Liver (tissue), 9 donors: ENCODE results near the gene MICAL2. TPM values are rescaled to one million over a fixed set of nuclear protein-coding genes. Genes with fewer than 3 reads are reported as not detected.

Experiments
- DNase-seq: peaks from one replicate; pipeline ENCODE4 v3.0.0-alpha.2; 2017; ENCODE audit warnings: low spot score
- H3K27ac ChIP-seq, 2 donors: one replicate each; pipeline ENCODE4 v1.7.0; 2013; ENCODE audit warnings: inconsistent platforms in 2 of 2, low read length in 2 of 2, control low read depth in 1 of 2, low read depth in 1 of 2, mild to moderate bottlenecking in 1 of 2
- H3K27me3 ChIP-seq, 4 donors: one replicate each; pipeline versions ENCODE4 v1.6.1 to v1.7.0; 2013; ENCODE audit warnings: low read length in 3 of 4, inconsistent platforms in 1 of 4, mild to moderate bottlenecking in 1 of 4, moderate library complexity in 1 of 4; ENCODE audit not compliant: control insufficient read depth in 4 of 4, insufficient read depth in 4 of 4
- H3K36me3 ChIP-seq, 4 donors: one replicate each; pipeline versions ENCODE4 v1.6.1 to v1.7.0; 2013; ENCODE audit warnings: low read length in 3 of 4, mild to moderate bottlenecking in 3 of 4, low read depth in 1 of 4, moderate library complexity in 1 of 4; ENCODE audit not compliant: control insufficient read depth in 4 of 4, insufficient read depth in 3 of 4
- H3K4me1 ChIP-seq, 4 donors: one replicate each; pipeline versions ENCODE4 v1.6.1 to v1.7.0; 2013; ENCODE audit warnings: low read length in 3 of 4, mild to moderate bottlenecking in 3 of 4, moderate library complexity in 1 of 4; ENCODE audit not compliant: control insufficient read depth in 4 of 4, insufficient read depth in 4 of 4
- H3K4me3 ChIP-seq, 3 donors: one replicate each; pipeline versions ENCODE4 v1.6.1 to v1.7.0; 2013; ENCODE audit warnings: low read length in 3 of 3, control low read depth in 1 of 3, low read depth in 1 of 3, mild to moderate bottlenecking in 1 of 3
- H3K9ac ChIP-seq, 2 donors: one replicate each; pipeline ENCODE4 v1.7.0; 2013; ENCODE audit warnings: low read length in 2 of 2, mild to moderate bottlenecking in 2 of 2, moderate library complexity in 2 of 2, control low read depth in 1 of 2, low read depth in 1 of 2
- H3K9me3 ChIP-seq, 4 donors: one replicate each; pipeline versions ENCODE4 v1.6.1 to v1.7.0; 2013; ENCODE audit warnings: low read length in 3 of 4; ENCODE audit not compliant: control insufficient read depth in 4 of 4
- FOXA1 ChIP-seq: IDR thresholded peaks from 2 replicates; pipeline ENCODE4 v1.6.1; 2016; ENCODE audit warnings: antibody characterized with exemption
- HNF4G ChIP-seq: IDR thresholded peaks from 2 replicates; pipeline ENCODE4 v1.6.1; 2016; ENCODE audit warnings: antibody characterized with exemption
- JUND ChIP-seq, 2 donors: IDR thresholded peaks; 2 replicates each; pipeline ENCODE4 v1.6.1; 2016; ENCODE audit warnings: antibody characterized with exemption in 2 of 2
- NR2F2 ChIP-seq: IDR thresholded peaks from 2 replicates; pipeline ENCODE4 v1.6.1; 2016; ENCODE audit warnings: antibody characterized with exemption
- SP1 ChIP-seq: IDR thresholded peaks from 2 replicates; pipeline ENCODE4 v1.6.1; 2018; ENCODE audit warnings: antibody characterized with exemption, mild to moderate bottlenecking
- YY1 ChIP-seq: IDR thresholded peaks from 2 replicates; pipeline ENCODE4 v1.6.1; 2016; ENCODE audit warnings: antibody characterized with exemption, mild to moderate bottlenecking
- WGBS: extraction: QIAGEN DNeasy Blood & Tissue Kit; methylation state at CpG from one replicate; pipeline ENCODE4 v1.1.7; 2013; 5-methylcytosine and 5-hydroxymethylcytosine counted together
- polyA plus RNA-seq, 2 donors: library from polyadenylated mRNA; stranded (reverse) in 1 of 2; unstranded in 1 of 2; fragments of 200-250 nt in 1 of 2; fragments of >200 nt in 1 of 2; fragmentation: Nextera tagmentation in 1 of 2; extraction: Ambion mirVana in 1 of 2; gene quantifications; one replicate each; pipeline versions ENCODE4 v1.2.1 to v1.2.3, GENCODE V29; 2013 to 2015
- total RNA-seq, 2 donors: library from RNA; depleted of rRNA; stranded (reverse); fragments of >200 nt; gene quantifications; one replicate each; pipeline ENCODE4 v1.2.3, GENCODE V29; 2014
- TF ChIP-seq, protein P1 (sequence below): IDR thresholded peaks from 2 replicates; pipeline ENCODE4 v1.6.1; 2016; ENCODE audit warnings: antibody characterized with exemption
- TF ChIP-seq, protein P2 (sequence below): IDR thresholded peaks from 2 replicates; pipeline ENCODE4 v1.6.1; 2016; ENCODE audit warnings: antibody characterized with exemption
- TF ChIP-seq, protein P3 (sequence below): IDR thresholded peaks from 2 replicates; pipeline ENCODE4 v1.6.1; 2016; ENCODE audit warnings: antibody characterized with exemption, mild to moderate bottlenecking
- donor health status: healthy.
- donor health status: healthy.
- donor health status: healthy.
- donor health status: healthy.
- donor health status: healthy.

The MICAL2 gene
- total and polyA plus RNA-seq, 4 donors, result 17.5 to 113 (median 42.9) TPM

DNA sequence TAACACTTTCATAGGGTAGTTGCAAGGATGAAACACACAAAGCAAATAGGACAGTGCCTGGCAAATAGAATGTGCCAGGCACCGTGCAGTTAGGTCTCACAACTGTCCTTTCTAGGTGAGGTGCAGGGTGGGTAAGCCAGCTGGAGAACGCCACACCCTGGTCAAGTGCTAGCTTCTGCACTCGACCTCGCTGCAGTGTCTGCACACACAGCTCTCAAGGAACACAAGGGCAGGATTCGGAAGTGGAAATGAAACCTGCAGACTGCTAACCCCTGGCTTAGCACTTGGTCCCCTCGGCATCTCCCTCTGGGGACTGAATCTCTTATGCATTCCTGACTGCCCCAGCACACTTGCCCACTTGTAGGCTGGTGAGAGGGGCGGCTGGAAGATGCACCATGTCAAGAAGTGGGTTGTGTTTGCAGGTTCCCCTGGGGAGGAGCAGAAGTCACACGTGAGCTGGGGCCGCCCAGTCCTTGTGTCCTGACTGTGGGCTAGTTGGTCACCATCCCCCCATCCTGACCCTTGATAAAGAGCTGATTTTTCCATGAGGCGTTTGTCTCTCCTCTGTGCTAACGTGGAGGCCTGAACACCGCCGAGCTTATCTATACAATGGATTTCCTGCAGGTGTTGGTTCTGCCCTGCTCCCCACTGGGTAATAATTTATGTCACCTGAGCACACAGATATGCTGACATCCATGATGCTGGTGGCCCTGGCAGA is 89.0 kb downstream of the MICAL2 start (continued):
- TF ChIP-seq, protein P1, sequence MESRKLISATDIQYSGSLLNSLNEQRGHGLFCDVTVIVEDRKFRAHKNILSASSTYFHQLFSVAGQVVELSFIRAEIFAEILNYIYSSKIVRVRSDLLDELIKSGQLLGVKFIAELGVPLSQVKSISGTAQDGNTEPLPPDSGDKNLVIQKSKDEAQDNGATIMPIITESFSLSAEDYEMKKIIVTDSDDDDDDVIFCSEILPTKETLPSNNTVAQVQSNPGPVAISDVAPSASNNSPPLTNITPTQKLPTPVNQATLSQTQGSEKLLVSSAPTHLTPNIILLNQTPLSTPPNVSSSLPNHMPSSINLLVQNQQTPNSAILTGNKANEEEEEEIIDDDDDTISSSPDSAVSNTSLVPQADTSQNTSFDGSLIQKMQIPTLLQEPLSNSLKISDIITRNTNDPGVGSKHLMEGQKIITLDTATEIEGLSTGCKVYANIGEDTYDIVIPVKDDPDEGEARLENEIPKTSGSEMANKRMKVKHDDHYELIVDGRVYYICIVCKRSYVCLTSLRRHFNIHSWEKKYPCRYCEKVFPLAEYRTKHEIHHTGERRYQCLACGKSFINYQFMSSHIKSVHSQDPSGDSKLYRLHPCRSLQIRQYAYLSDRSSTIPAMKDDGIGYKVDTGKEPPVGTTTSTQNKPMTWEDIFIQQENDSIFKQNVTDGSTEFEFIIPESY, result no peak
- TF ChIP-seq FOXA1, result no peak

DNA sequence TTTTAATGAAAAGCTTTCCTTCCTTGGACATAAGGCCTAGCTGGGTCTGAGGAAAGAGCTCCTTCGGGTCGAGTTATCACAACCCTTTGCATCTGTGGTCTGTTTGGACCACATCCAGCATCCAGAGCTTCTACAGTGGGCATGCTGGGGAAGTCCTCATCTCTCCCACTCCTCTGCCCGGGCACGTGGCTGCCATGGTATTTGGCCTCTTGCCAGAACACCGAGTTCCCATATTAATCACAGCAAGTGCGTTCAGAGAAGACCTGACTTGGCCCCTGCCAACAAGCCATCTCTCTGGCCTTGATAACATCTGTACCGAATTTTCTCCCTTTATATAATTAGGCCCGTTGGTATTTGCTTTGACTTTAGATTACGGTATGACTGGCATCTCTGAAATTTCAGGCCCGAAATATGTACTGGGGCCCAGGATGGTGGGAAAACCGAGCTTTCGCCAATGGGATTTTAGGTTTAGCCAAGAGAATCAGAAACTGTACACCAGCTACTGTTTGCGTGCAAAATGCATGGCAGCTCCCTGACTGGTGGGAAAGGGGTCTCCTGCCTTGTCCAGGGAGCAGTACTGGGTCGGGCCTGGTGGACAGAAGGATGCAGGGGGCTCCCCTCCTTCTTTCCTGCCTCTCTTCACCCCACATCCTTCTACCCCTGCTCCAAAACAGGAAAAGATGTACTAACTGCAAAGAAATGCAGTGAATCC is 90.0 kb downstream of the MICAL2 start:
- Histone ChIP-seq H3K9me3 (no peaks in the 10 kb centered on the region), H3K9ac (no peak overlapping the region), H3K4me3 (no peak overlapping the region), H3K36me3 (peaks cover 0 to 7% (median 3%) of the 10 kb centered on the region in 4 donors), H3K4me1 (no peaks in the 10 kb centered on the region), H3K27me3 (no peaks in the 10 kb centered on the region), H3K27ac (peak overlapping the region; percentile 57 to 61)
- DNase-seq, result no peak
- WGBS, result 71% methylated on average over 14 of the region's 14 CpGs
- TF ChIP-seq YY1 (no peak), JUND (IDR thresholded peaks at IDR 0.05) (no peak), HNF4G (no peak)

DNA sequence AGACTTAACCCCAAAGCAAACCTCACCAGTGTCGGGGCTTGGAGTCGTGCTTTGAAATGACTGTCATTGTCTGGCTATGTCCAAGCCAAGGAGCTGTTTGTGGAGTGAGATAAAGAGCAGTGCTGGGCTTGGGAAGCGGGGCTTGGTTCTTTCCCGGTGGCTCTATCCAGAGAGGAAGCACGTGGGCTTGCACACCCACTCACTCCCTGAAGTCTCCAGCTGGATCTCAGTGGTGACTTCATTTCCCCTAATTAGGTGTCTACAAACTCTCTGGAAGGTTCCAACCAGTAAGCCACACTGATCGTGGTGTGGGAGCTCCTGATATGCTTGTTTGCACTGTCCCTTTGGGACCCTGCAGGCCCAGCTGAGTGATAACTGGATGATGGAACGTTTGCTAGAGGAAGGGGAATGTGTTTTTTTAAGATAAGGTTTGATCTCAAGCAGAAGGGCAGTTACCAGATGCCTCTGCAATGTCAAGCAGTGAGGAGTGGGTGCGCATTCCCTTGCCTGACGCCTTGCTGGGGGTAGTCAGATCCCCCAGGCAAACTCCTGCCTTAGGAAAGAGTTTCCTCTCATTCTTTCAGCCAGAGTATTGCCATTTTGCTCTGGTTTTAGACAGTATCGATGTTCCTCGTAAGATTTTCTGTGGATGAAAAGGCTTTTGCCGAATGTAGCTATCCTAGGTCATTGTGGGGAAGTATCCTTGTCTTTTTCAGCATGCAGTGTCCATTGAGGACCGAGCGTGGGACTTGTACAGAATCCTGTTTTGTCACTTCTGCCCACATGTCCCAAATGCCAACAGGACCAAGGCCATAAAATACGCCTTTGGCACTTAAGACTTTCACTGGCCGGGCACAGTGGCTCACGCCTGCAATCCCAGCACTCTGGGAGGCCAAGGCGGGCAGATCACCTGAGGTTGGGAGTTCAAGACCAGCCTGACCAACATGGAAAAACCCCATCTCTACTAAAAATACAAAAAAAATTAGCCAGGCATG is 90.9 kb downstream of the MICAL2 start:
- TF ChIP-seq, protein P2, sequence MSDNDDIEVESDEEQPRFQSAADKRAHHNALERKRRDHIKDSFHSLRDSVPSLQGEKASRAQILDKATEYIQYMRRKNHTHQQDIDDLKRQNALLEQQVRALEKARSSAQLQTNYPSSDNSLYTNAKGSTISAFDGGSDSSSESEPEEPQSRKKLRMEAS, result peak; percentile 34
- peak; percentile 67 for TF ChIP-seq NR2F2
- no peak for TF ChIP-seq HNF4G
- TF ChIP-seq, protein P3, sequence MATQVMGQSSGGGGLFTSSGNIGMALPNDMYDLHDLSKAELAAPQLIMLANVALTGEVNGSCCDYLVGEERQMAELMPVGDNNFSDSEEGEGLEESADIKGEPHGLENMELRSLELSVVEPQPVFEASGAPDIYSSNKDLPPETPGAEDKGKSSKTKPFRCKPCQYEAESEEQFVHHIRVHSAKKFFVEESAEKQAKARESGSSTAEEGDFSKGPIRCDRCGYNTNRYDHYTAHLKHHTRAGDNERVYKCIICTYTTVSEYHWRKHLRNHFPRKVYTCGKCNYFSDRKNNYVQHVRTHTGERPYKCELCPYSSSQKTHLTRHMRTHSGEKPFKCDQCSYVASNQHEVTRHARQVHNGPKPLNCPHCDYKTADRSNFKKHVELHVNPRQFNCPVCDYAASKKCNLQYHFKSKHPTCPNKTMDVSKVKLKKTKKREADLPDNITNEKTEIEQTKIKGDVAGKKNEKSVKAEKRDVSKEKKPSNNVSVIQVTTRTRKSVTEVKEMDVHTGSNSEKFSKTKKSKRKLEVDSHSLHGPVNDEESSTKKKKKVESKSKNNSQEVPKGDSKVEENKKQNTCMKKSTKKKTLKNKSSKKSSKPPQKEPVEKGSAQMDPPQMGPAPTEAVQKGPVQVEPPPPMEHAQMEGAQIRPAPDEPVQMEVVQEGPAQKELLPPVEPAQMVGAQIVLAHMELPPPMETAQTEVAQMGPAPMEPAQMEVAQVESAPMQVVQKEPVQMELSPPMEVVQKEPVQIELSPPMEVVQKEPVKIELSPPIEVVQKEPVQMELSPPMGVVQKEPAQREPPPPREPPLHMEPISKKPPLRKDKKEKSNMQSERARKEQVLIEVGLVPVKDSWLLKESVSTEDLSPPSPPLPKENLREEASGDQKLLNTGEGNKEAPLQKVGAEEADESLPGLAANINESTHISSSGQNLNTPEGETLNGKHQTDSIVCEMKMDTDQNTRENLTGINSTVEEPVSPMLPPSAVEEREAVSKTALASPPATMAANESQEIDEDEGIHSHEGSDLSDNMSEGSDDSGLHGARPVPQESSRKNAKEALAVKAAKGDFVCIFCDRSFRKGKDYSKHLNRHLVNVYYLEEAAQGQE, result peak; percentile 16
- TF ChIP-seq JUND (IDR thresholded peaks at IDR 0.05), result no peak
- no peak for TF ChIP-seq SP1
- no peaks in the 10 kb centered on the region for H3K4me1 ChIP-seq
- H3K9me3 ChIP-seq, result no peaks in the 10 kb centered on the region
- no peak overlapping the region for H3K4me3 ChIP-seq
- H3K27ac ChIP-seq, result peak overlapping the region; percentile 57 to 61
- DNase-seq, result peak; percentile 68
- peaks cover 0 to 7% (median 3%) of the 10 kb centered on the region in 4 donors for H3K36me3 ChIP-seq
- WGBS, result 78% methylated on average over 18 of the region's 18 CpGs
- no peaks in the 10 kb centered on the region for H3K27me3 ChIP-seq
- H3K9ac ChIP-seq, result no peak overlapping the region
